LoVo (cell line): ENCODE data around the gene RMND5B.
"Not testable (repeated sequence)": the region's sequence is repeated elsewhere in the genome, so short reads cannot be mapped to it uniquely, and the experiment has no call there.

ENCODE experiments used
- DNase-seq: peaks from one replicate; pipeline ENCODE4 v3.0.0-alpha.2; 2016; ENCODE audit warnings: low spot score

The RMND5B gene

GRCh38 chr5:178130576-178131445, at the start of gene RMND5B:
TSS of gene RMND5B (plus strand) at chr5:178131014. CDS start at chr5:178138120, 7,106 bp downstream.
- DNase-seq, result peak; percentile 90

- DNase-seq, result no peak
Observed at GRCh38 chr5:178081571-178082243, 49.1 kb upstream of the RMND5B start.

GRCh38 chr5:178083922-178084321, 46.9 kb upstream of the RMND5B start:
- DNase-seq, result no peak

- DNase-seq, result no peak
Observed at GRCh38 chr5:178085316-178085715, 45.5 kb upstream of the RMND5B start.

GRCh38 chr5:178086266-178086665, 44.5 kb upstream of the RMND5B start:
- no peak for DNase-seq

- not testable (repeated sequence) for DNase-seq
Observed at GRCh38 chr5:178087199-178087598, 43.6 kb upstream of the RMND5B start.

GRCh38 chr5:178090856-178091255, 40.0 kb upstream of the RMND5B start:
- DNase-seq, result no peak

- DNase-seq, result no peak
Observed at GRCh38 chr5:178093134-178093533, 37.7 kb upstream of the RMND5B start.

- no peak for DNase-seq
Observed at GRCh38 chr5:178094345-178094744, 36.5 kb upstream of the RMND5B start.

GRCh38 chr5:178098685-178099084, 32.1 kb upstream of the RMND5B start:
- no peak for DNase-seq

- no peak for DNase-seq
Observed at GRCh38 chr5:178103612-178104011, 27.2 kb upstream of the RMND5B start.

- peak; percentile 20 for DNase-seq
Observed at GRCh38 chr5:178104492-178104891, 26.3 kb upstream of the RMND5B start.

GRCh38 chr5:178106086-178106485, 24.7 kb upstream of the RMND5B start:
- no peak for DNase-seq

- no peak for DNase-seq
Observed at GRCh38 chr5:178106556-178107239, 24.1 kb upstream of the RMND5B start.

- no peak for DNase-seq
Observed at GRCh38 chr5:178107756-178108310, 23.0 kb upstream of the RMND5B start.

- no peak for DNase-seq
Observed at GRCh38 chr5:178108446-178108845, 22.4 kb upstream of the RMND5B start.

GRCh38 chr5:178108966-178109365, 21.8 kb upstream of the RMND5B start:
- no peak for DNase-seq

- DNase-seq, result no peak
Observed at GRCh38 chr5:178110511-178110910, 20.3 kb upstream of the RMND5B start.

GRCh38 chr5:178111925-178112324, 18.9 kb upstream of the RMND5B start:
- DNase-seq, result no peak

GRCh38 chr5:178112545-178112944, 18.3 kb upstream of the RMND5B start:
- no peak for DNase-seq

GRCh38 chr5:178113141-178113787, 17.6 kb upstream of the RMND5B start, which contains the start of gene N4BP3:
TSS of gene N4BP3 (plus strand) at chr5:178113532. CDS start at chr5:178119584, 6,052 bp downstream.
- DNase-seq, result peak; percentile 85

- no peak for DNase-seq
Observed at GRCh38 chr5:178113841-178114324, 16.9 kb upstream of the RMND5B start.
